Esophagus squamous epithelium (tissue), 4 donors: ENCODE measurements around the gene CDKAL1.

ENCODE experiments used
- POLR2A ChIP-seq, 4 donors: fragments of 450-650 bp; IDR thresholded peaks; one replicate each; pipeline ENCODE4 v1.6.1; 2017; ENCODE audit warnings: antibody characterized with exemption in 4 of 4, mild to moderate bottlenecking in 4 of 4, moderate library complexity in 3 of 4
- TF ChIP-seq, protein P1 (sequence below), 6 experiments: fragments of 450-650 bp in 4 of 6; fragments of 200-600 bp in 2 of 6; sonication (generic) in 2 of 6; IDR thresholded peaks; one replicate each; pipeline ENCODE4 v1.5.1; 2016 to 2019; ENCODE audit warnings: antibody characterized with exemption in 6 of 6, mild to moderate bottlenecking in 4 of 6, moderate library complexity in 4 of 6

DNA sequence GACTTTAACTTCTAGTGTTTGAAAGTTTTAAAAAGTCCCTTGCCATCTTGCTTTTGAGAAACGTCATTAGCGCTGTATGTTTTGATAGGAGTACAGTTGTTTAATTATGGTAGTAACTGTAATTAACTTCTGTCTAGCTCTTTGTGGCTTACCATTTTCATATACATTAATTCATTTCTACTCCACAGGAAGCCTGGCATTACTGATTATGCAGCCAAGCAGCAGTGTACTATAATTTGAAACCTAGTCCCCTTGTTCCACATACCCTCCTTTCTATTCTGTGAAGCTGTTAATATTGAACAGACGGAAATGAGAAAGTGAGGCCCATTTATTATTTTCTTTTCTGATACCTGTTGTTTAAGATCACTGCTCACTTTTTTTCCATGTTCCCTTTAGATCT lies 235.4 kb downstream of the CDKAL1 start:
- TF ChIP-seq, protein P1, sequence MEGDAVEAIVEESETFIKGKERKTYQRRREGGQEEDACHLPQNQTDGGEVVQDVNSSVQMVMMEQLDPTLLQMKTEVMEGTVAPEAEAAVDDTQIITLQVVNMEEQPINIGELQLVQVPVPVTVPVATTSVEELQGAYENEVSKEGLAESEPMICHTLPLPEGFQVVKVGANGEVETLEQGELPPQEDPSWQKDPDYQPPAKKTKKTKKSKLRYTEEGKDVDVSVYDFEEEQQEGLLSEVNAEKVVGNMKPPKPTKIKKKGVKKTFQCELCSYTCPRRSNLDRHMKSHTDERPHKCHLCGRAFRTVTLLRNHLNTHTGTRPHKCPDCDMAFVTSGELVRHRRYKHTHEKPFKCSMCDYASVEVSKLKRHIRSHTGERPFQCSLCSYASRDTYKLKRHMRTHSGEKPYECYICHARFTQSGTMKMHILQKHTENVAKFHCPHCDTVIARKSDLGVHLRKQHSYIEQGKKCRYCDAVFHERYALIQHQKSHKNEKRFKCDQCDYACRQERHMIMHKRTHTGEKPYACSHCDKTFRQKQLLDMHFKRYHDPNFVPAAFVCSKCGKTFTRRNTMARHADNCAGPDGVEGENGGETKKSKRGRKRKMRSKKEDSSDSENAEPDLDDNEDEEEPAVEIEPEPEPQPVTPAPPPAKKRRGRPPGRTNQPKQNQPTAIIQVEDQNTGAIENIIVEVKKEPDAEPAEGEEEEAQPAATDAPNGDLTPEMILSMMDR (IDR thresholded peaks at IDR 0.05), result no peak
- no peak for TF ChIP-seq POLR2A (IDR thresholded peaks at IDR 0.05)
